Renal pelvis (tissue), 3 donors: ENCODE data around the gene LDOC1. TPM values are rescaled to one million over a fixed set of nuclear protein-coding genes. Genes with fewer than 3 reads are reported as not detected.

Source experiments
- polyA plus RNA-seq, 3 donors: library from polyadenylated mRNA; unstranded; fragments of 120-200 nt; gene quantifications; one replicate each; pipeline ENCODE4 v1.2.1, GENCODE V29; 2013; ENCODE audit not compliant: insufficient read length in 3 of 3

The LDOC1 gene
- polyA plus RNA-seq, 3 donors, result 79.6 to 81.6 (median 79.8) TPM

Other genes starting within 250 kb of the LDOC1 start
- gene SPANXB1, start 174.5 kb downstream of the LDOC1 start, polyA plus RNA-seq, result not detected
- gene SPANXC, start 65.4 kb upstream of the LDOC1 start, polyA plus RNA-seq, result not detected